ENCODE measurements around the gene BCL7A. TPM values are rescaled to one million over a fixed set of nuclear protein-coding genes. Genes with fewer than 3 reads are reported as not detected.

The BCL7A gene
- total RNA-seq, 1 experiment from 2014 or later = 14.5 TPM

DNA sequence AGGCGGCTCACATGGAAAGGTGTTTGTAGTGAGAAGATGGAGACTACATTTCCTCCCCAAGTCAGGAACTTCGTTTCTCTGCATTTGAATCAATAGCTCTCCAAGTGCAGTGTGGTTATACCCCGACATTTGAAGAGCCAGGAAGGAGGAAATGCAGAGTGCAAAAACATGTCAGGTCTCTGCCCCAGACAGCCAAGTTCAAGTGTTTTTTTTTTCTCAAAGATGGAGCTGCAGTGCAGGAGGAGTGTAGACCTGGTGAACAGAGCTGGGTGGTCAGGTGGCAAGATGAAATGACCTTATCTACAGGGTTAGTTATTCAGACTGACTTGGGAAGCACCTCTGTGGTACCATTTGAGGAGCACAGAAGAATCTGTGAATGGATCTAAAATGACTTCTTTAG, 78.2 kb downstream of the BCL7A start:
- ChIA-PET POLR2A (interaction anchor here (0.6 kb wide), 1 partner anchor 15 kb away, joined by 3 read pairs; no protein-coding TSS in a partner anchor), CTCF (interaction anchor here (0.7 kb wide), 2 partner anchors 45 to 121 kb away, joined by 3 read pairs; no protein-coding TSS in a partner anchor)
- TF ChIP-seq, protein P1, sequence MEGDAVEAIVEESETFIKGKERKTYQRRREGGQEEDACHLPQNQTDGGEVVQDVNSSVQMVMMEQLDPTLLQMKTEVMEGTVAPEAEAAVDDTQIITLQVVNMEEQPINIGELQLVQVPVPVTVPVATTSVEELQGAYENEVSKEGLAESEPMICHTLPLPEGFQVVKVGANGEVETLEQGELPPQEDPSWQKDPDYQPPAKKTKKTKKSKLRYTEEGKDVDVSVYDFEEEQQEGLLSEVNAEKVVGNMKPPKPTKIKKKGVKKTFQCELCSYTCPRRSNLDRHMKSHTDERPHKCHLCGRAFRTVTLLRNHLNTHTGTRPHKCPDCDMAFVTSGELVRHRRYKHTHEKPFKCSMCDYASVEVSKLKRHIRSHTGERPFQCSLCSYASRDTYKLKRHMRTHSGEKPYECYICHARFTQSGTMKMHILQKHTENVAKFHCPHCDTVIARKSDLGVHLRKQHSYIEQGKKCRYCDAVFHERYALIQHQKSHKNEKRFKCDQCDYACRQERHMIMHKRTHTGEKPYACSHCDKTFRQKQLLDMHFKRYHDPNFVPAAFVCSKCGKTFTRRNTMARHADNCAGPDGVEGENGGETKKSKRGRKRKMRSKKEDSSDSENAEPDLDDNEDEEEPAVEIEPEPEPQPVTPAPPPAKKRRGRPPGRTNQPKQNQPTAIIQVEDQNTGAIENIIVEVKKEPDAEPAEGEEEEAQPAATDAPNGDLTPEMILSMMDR (IDR thresholded peaks at IDR 0.05) = no peak
- TF ChIP-seq POLR2AphosphoS5 (IDR thresholded peaks at IDR 0.05; ENCODE audit: low read depth, low read length) = no peak
- TF ChIP-seq, protein P2, sequence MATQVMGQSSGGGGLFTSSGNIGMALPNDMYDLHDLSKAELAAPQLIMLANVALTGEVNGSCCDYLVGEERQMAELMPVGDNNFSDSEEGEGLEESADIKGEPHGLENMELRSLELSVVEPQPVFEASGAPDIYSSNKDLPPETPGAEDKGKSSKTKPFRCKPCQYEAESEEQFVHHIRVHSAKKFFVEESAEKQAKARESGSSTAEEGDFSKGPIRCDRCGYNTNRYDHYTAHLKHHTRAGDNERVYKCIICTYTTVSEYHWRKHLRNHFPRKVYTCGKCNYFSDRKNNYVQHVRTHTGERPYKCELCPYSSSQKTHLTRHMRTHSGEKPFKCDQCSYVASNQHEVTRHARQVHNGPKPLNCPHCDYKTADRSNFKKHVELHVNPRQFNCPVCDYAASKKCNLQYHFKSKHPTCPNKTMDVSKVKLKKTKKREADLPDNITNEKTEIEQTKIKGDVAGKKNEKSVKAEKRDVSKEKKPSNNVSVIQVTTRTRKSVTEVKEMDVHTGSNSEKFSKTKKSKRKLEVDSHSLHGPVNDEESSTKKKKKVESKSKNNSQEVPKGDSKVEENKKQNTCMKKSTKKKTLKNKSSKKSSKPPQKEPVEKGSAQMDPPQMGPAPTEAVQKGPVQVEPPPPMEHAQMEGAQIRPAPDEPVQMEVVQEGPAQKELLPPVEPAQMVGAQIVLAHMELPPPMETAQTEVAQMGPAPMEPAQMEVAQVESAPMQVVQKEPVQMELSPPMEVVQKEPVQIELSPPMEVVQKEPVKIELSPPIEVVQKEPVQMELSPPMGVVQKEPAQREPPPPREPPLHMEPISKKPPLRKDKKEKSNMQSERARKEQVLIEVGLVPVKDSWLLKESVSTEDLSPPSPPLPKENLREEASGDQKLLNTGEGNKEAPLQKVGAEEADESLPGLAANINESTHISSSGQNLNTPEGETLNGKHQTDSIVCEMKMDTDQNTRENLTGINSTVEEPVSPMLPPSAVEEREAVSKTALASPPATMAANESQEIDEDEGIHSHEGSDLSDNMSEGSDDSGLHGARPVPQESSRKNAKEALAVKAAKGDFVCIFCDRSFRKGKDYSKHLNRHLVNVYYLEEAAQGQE (IDR thresholded peaks at IDR 0.05; ENCODE audit: insufficient read depth in 1 of 2, low read depth in 2 of 2, low read length in 1 of 2) = no peak
- no peak for TF ChIP-seq SIN3A (IDR thresholded peaks at IDR 0.05; ENCODE audit: borderline replicate concordance, insufficient read depth, low read depth, low read length)
- TF ChIP-seq TCF7L2 (IDR thresholded peaks at IDR 0.05; ENCODE audit: low read depth, low read length) = no peak

DNA sequence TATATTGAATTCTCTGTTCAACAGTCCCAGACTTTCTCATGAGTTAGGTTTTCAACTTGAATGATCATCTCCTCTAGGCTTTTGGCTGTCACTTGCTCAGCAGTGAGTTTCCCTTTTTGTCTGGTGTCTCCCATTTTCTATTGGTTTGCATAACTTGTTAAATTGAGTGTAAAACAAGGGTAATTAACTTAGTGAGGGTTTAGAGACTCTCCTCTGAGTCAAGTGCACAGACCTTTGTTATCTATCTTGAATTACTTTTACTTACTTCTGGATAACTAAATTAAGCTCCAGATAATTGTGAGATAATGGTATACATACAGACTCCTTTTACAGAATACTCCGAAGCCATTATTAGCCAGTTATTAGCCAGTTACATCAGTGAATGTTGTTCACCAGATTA, 78.9 kb downstream of the BCL7A start:
- no peaks in the 10 kb centered on the region for H3K27me3 ChIP-seq (ENCODE audit: control insufficient read depth, insufficient read depth, low read length)
- H3K36me3 ChIP-seq (ENCODE audit: control insufficient read depth, insufficient read depth, low read length) = no peaks in the 10 kb centered on the region
- ChIA-PET CTCF (interaction anchor here (0.7 kb wide), 1 partner anchor 46 kb away, joined by 3 read pairs; no protein-coding TSS in a partner anchor), POLR2A (no interaction called here)
- intact Hi-C loops (cut with micrococcal nuclease; ENCODE audit: unreplicated experiment) = no loop called here
- no peak for ATAC-seq
- DNase-seq (ENCODE audit: low read depth, low spot score) = no peak
- TF ChIP-seq, protein P2 (IDR thresholded peaks at IDR 0.05; ENCODE audit: insufficient read depth in 1 of 2, low read depth in 2 of 2, low read length in 1 of 2) = no peak
- TF ChIP-seq SIN3A (IDR thresholded peaks at IDR 0.05; ENCODE audit: borderline replicate concordance, insufficient read depth, low read depth, low read length) = no peak
- no peak for TF ChIP-seq TCF7L2 (IDR thresholded peaks at IDR 0.05; ENCODE audit: low read depth, low read length)
- in situ Hi-C loops (cut with HindIII; ENCODE audit: low pct_unique_long_range_greater_than_20kb, low sequenced_read_pairs) = no loop called here
- peak overlapping the region; percentile 96 for H3K27ac ChIP-seq (ENCODE audit: low read length)
- peaks cover 73% of the 10 kb centered on the region for H3K4me1 ChIP-seq (ENCODE audit: control insufficient read depth, insufficient read depth, low read length)
- H3K9me3 ChIP-seq (ENCODE audit: control insufficient read depth, insufficient read depth, low read depth, low read length) = no peaks in the 10 kb centered on the region
- BruUV-seq (replicated peaks) = TSS peak; percentile 31
- H3K4me3 ChIP-seq (ENCODE audit: low read depth in 2 of 2, low read length in 2 of 2) = no peak overlapping the region

More for the DNA sequence above, 78.2 kb downstream of the BCL7A start:
- H3K27ac ChIP-seq (ENCODE audit: low read length) = peak overlapping the region; percentile 96
- peaks cover 72% of the 10 kb centered on the region for H3K4me1 ChIP-seq (ENCODE audit: control insufficient read depth, insufficient read depth, low read length)
- in situ Hi-C loops (cut with HindIII; ENCODE audit: low pct_unique_long_range_greater_than_20kb, low sequenced_read_pairs) (no loop called here), intact Hi-C loops (cut with micrococcal nuclease; ENCODE audit: unreplicated experiment) (no loop called here)
- DNase-seq (ENCODE audit: low read depth, low spot score) (no peak), ATAC-seq (no peak)
- no peaks in the 10 kb centered on the region for H3K27me3 ChIP-seq (ENCODE audit: control insufficient read depth, insufficient read depth, low read length)
- H3K4me3 ChIP-seq (ENCODE audit: low read depth in 2 of 2, low read length in 2 of 2) = 0 out of 4 replicates have a peak overlapping the region, but pooled peaks of 1 of the 2 experiments have one; percentile 1
- BruUV-seq (replicated peaks) = no TSS peak
- H3K9me3 ChIP-seq (ENCODE audit: control insufficient read depth, insufficient read depth, low read depth, low read length) = no peaks in the 10 kb centered on the region
- H3K36me3 ChIP-seq (ENCODE audit: control insufficient read depth, insufficient read depth, low read length) = no peaks in the 10 kb centered on the region

All from Panc1 (cell line).